GM18511 (cell line): ENCODE data around the gene ISG15.
"Not testable (repeated sequence)": the region's sequence is repeated elsewhere in the genome, so short reads cannot be mapped to it uniquely, and the experiment has no call there.

Experiments
- ATAC-seq: cut with Tn5 transposase; IDR thresholded peaks from one replicate; pipeline ENCODE4 v1.9.1; 2021; ENCODE audit warnings: mild to moderate bottlenecking, moderate library complexity; ENCODE audit not compliant: unreplicated experiment

ISG15 gene

DNA sequence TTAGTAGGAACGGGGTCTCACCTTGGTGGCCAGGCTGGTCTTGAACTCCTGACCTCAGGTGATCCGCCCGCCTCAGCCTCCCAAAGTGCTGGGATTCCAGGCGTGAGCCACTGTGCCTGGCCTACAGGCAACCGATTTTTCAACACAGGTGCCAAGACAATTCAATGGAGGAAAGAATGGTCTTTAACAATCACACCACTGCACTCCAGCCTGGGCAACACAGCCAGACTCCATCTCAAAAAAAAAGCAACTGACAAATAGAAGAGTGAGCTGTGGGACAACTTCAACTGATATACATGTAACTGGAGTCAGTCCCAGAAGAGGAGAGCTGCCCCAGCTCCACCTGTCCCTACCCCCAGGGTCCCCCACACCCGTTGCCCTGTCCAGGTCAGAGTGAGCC is 18.8 kb upstream of the ISG15 start:
- not testable (repeated sequence) for ATAC-seq

GRCh38 chr1:995665-996633 is 17.3 kb upstream of the ISG15 start:
- no peak for ATAC-seq

DNA sequence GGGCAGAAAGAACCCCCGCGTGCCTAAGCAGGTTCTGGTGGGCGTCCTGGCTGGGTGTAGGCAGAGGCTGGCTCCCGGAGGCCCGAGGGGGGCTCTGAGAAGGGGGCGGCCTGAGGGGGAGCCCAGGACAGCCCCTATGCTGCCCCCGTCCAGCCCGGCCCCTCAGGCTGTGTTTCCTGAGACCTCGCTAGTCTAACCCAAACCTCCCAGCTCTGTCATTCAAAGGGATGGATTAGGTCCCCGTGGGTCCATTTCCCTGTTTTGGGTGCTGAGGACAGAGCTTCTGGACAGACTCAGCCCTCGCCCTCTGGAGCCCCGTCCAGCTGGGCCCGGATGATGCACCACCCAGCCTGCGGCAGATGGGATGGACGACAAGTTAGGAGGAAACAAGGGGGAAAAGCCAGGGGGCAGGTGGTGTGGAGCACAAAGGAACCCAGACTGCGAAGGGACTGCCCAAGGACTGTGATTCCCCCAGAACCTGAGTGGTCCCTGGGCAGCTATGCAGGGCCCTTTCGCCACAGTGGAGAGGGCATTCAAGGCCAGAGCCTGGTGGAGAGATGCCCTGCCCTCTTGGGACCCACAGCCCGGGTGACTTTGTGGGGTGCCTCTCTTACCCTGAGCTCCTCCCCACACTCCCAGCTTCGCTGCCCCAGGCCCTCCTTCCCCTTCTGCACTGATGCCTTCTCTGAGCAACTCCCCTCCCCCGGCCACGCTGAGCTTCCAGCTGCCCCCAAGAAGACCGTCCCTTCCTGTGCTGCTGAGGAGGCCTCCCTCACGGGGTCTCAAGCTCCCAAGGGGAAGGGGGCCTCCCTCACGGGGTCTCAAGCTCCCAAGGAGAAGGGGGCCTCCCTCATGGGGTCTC is 16.2 kb upstream of the ISG15 start:
- ATAC-seq, result no peak

- no peak for ATAC-seq
These were observed 15.6 kb upstream of the ISG15 start for GRCh38 chr1:997713-997992.

DNA sequence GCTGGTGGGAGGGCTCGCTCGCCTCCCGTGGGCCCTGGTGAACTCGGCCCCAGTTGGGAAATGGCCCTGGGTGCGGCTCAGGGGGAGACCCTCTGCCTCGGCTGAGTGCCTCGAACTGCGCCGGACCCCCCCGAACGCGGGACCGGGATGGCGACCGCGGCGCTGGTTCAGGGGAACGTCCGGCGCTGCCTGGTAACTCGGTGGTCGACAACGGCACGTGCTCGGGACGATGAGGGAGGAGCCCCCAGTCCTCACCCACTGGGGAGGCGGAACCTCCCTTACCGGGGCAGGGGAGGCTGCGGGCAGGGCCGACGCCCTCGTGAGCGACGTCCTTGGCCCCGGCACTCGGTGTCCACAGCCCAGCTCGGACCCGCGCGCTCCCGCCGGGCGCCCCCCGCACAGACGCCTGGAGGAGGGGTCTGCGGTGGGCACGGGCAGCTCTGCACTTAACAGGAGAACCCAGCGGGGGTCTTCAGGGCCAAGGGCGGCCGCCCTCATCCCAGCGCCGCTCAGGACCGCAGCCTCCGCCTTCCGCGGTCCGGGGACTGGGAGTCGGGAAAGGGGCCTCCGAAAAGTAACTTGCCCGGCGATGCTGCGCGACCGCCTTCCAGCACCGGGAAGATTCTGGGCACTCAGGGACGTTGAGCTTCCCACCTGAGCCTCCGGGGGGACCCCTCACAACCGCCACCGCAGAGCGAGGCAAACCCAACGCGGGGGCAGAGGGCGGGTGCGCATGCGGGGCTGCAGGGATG is 15.1 kb upstream of the ISG15 start:
- ATAC-seq, result no peak

DNA sequence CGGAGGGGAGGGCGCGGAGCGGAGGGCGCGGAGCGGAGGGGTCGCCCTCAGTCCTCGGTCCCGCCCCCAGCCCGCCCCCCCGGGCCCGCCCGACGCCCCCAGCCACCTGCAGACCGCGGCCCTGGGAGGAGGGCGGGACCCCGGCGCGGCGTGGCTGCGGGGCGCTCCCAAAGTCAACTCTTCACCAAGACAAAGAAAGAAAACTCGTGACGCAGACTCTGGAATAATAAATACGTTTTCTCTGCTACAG is 14.6 kb upstream of the ISG15 start:
- no peak for ATAC-seq

GRCh38 chr1:998995-999724 is 14.1 kb upstream of the ISG15 start:
- no peak for ATAC-seq

DNA sequence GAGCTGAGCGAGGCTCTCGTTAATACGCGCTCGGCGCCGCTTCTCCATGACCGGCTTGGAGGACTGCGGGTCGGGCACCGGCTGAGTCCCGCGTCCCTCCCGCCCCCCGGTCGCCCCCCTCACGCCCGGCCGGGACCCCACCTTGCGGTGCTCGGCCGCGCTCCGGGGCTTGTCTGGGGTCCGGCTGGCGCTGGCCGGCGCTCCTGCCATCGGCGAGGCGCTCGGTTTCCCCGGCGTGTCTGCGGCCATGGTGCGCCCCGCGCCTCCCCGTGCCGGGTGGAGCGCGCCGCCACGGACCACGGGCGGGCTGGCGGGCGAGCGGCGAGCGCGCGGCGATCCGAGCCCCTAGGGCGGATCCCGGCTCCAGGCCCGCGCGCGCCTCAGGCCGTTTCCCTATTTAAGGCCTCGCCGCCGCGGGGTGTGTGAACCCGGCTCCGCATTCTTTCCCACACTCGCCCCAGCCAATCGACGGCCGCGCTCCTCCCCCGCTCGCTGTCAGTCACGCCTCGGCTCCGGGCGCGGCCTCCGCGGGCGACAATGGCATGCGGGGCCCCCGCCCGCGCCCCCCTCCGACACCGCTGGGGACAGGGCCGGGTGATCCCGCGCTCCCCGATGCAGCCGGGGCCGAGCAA is 13.5 kb upstream of the ISG15 start, which contains the start of gene HES4:
TSS of gene HES4 (minus strand) at position 373 of the 632 bp plus-strand sequence. CDS start at position 249, 124 bp downstream.
- peak; percentile 42 for ATAC-seq

- peak; percentile 23 for ATAC-seq
These were observed 12.8 kb upstream of the ISG15 start for GRCh38 chr1:1000357-1001056.

- no peak for ATAC-seq
These were observed 12.1 kb upstream of the ISG15 start for GRCh38 chr1:1001057-1001783.

DNA sequence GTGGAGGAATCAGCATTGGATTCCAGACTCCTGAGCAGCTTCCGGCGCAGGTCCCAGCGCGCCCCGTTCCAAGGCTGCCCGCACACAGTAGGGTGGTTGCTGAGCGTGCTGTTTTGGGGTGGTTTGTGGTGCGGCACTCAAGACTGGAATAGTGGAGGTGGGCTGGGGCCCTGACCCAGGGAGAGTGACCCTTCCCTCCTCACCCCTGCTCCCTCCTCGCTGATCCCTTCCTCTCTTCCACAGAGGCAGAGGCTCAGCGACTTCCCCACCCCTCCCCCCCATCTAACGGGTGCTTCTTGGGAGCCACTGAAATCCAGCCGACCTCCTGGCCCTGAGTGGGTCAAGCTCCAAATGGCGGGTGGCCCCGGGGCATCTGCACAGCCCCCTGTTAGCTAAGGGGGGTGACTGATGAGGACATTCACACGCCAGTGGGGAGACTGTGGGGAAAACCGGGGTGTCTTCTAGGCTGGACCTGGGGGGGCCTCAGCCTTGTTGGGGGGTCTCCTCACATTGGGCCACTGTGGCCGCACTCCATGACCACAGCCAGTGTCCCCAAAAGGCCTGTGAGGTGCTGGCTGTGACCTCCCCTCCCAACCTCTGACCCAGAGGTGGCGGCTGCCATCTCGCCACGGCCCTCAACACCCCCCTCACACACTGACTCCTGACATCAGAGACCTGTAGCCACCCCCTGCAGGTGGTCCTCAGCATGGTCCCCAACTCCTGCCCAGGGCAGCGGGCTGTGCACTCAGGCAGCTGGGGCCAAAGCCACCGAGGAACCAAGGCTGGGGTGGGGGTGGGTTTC is 9.5 kb upstream of the ISG15 start:
- no peak for ATAC-seq

GRCh38 chr1:1004420-1004779 is 8.9 kb upstream of the ISG15 start:
- no peak for ATAC-seq

GRCh38 chr1:1004780-1005697 is 8.3 kb upstream of the ISG15 start:
- no peak for ATAC-seq

GRCh38 chr1:1005774-1006304 is 7.5 kb upstream of the ISG15 start:
- no peak for ATAC-seq

DNA sequence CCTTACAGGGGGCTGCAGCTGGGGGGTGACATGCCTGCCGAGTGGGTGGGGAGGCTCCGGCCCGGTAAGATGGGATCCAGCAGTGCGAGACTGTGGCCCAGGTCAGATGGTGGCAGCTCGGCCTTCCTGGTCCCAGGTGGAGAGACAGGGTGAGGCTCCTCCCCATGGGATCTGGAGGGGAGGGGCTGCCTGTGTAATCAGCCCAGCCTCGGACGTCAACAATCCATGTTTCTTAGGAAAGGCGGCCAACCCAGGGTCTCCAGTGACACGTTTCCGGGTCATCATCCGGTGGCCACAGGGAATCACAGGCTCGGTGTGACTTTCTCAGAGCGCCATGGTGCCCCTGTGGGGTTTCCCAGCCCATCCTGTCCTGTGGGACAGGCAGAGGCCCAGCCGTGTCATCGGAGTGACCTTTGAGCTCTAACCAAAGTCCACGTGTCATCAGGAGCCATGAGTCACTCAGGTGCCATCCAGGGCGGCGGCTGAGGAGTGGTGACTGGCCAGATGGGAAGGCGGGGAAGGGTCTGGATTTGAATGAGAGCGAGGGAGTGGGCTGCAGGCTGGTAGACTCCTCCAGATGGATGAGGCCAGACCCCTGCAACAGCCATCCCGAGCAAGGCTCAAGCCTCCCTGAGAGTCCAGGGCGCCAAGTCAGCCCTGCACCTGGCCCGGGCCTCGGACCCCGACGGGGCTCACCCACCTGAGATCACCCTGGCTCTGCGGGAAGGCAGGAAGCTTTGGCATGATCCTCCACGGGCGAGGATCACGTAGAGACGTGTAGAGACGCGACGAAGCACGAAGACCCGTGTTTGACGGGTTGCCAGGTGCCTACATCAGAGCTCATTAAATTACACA is 6.8 kb upstream of the ISG15 start:
- no peak for ATAC-seq

DNA sequence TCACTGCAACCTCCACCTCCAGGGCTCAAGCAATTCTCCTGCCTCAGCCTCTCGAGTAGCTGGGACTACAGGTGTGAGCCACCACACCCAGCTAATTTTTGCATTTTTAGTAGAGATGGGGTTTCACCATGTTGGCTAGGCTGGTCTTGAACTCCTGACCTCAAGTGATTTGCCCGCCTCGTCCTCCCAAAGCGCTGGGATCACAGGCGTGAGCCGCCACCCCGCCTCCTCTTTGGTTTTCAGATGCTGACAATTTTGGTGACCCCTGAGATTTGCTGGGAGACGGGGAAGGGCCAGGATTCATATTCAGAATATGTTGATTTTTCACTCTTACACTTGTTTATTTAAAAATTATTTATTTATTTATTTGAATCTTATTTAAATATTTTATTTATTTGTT is 3.2 kb upstream of the ISG15 start:
- not testable (repeated sequence) for ATAC-seq
